Memory B cell (primary cell): ENCODE results near the gene INPP5J.

Experiments
- ATAC-seq: fragments of 150-1000 bp; cut with Tn5 transposase; 2 replicates; pipeline ENCODE4 v1.10.0; 2021; ENCODE audit warnings: low read depth, mild to moderate bottlenecking, moderate library complexity
- DNase-seq, 2 donors: peaks; one replicate each; pipeline ENCODE4 v3.0.0; 2022; ENCODE audit warnings: low spot score in 2 of 2
- H3K27ac Mint-ChIP-seq: one replicate; pipeline ENCODE4 v1.8.0; 2022; ENCODE audit warnings: mild to moderate bottlenecking, moderate library complexity, mixed read lengths
- H3K27me3 Mint-ChIP-seq: one replicate; pipeline ENCODE4 v1.8.0; 2022; ENCODE audit warnings: mixed read lengths
- H3K36me3 Mint-ChIP-seq: one replicate; pipeline ENCODE4 v1.8.0; 2022; ENCODE audit warnings: mild to moderate bottlenecking, mixed read lengths
- H3K4me1 Mint-ChIP-seq: one replicate; pipeline ENCODE4 v1.8.0; 2022; ENCODE audit warnings: mixed read lengths
- H3K4me3 Mint-ChIP-seq: one replicate; pipeline ENCODE4 v1.8.0; 2022; ENCODE audit warnings: mild to moderate bottlenecking, moderate library complexity, mixed read lengths
- H3K9me3 Mint-ChIP-seq: one replicate; pipeline ENCODE4 v1.8.0; 2022; ENCODE audit warnings: mixed read lengths

INPP5J gene

DNA sequence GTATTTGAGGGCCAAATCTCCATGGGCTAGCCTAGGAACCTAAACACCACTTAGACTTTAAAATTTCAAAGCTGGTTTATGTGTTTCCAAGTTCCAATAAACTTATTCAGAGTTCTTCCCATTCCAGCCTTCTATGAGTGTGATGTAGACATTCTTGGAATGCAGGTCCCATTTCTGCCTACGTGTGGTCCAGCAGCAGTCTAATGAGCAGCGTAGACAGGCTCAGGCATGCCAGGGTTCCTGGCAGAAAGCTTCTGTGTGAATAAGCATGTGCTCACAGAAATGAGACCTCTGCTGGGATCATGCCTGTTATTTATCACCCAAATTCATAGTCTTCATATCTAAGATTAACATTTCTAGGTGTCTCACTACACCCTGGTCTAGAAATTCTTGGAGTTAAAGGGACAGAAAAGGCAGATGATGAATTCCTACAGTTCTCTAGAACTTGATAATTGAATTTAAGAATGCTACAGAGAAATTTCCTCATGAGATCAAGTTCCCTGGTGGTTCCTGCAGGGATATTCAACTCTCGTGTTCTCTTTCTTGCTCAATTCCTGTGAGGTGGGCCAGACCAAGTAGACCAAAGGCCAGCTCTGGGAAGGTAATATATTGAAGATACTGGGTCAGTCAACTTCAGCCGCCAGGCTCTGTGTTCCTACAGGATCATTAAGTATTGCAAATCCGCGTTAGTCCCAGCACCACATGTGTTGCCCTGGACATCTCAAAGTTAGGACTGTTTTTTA lies 54.8 kb downstream of the INPP5J start:
- H3K9me3 Mint-ChIP-seq = no peaks in the 10 kb centered on the region
- no peaks in the 10 kb centered on the region for H3K27me3 Mint-ChIP-seq
- H3K4me1 Mint-ChIP-seq = peaks cover 13% of the 10 kb centered on the region
- H3K36me3 Mint-ChIP-seq = peaks cover 21% of the 10 kb centered on the region
- H3K4me3 Mint-ChIP-seq = no peak overlapping the region
- H3K27ac Mint-ChIP-seq = no peak overlapping the region
- DNase-seq (no peak), ATAC-seq (no peak)

DNA sequence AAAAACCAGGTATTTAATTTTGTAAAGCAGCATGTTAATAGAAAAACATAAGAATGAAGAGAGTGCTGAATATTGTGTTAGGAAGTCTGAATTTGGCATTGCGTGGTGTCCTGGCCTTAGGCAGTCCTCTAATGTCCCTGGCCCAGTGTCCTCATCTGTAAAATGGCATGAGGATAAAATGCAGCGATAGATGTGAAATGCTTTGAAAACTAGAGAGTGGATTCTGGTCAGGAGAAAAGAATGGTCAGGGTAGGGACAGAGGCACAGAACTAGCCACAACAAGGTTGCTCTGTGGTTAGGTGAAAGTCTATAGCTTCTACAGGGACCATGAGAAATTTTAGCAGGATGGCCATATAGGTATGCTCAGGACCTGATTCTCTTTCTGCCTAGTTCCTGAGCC lies 56.1 kb downstream of the INPP5J start:
- Mint-ChIP-seq H3K27ac (no peak overlapping the region), H3K9me3 (no peaks in the 10 kb centered on the region), H3K36me3 (peaks cover 17% of the 10 kb centered on the region), H3K27me3 (no peaks in the 10 kb centered on the region), H3K4me3 (no peak overlapping the region), H3K4me1 (peaks cover 9% of the 10 kb centered on the region)
- no peak for DNase-seq
- no peak for ATAC-seq

DNA sequence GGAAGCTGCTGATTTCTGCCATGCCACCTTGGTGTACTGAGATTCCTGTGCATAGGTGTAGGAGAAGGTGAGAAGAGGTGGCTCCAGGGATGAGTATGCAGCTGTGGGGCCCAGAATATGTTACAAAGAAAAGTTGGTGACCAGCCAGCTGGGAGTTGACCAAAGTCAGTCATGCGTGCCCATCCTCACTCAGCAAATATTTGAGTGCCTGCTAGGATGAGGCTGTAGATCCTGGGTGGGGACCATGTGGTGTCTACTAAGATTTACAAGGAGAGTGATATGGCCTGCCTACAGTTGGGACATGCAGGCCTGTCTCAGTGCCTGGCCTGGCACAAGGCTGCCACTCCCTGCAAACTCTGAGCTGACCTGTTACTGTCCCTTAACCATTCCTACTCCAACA lies 56.6 kb downstream of the INPP5J start:
- Mint-ChIP-seq H3K4me1 (peaks cover 9% of the 10 kb centered on the region), H3K27me3 (no peaks in the 10 kb centered on the region), H3K36me3 (peaks cover 16% of the 10 kb centered on the region), H3K27ac (no peak overlapping the region), H3K9me3 (no peaks in the 10 kb centered on the region), H3K4me3 (no peak overlapping the region)
- ATAC-seq (no peak), DNase-seq (no peak)

DNA sequence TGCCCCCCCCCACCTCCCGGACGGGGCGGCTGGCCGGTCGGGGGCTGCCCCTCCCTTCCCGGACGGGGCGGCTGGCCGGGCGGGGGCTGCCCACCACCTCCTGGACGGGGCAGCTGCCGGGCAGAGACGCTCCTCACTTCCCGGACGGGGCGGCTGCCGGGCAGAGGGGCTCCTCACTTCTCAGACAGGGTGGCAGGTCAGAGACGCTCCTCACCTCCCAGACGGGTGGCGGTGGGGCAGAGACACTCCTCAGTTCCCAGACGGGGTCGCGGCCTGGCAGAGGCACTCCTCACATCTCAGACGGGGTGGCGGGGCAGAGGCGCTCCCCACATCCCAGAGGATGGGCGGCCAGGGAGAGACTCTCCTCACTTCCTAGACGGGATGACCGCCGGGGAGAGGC lies 61.2 kb downstream of the INPP5J start:
- Mint-ChIP-seq H3K36me3 (peaks cover 24% of the 10 kb centered on the region), H3K27ac (no peak overlapping the region), H3K4me3 (no peak overlapping the region), H3K9me3 (no peaks in the 10 kb centered on the region), H3K4me1 (peaks cover 5% of the 10 kb centered on the region), H3K27me3 (no peaks in the 10 kb centered on the region)
- ATAC-seq (no peak), DNase-seq (no peak)
